Upper lobe of right lung (tissue), 1 donor: ENCODE data around the gene ARVCF. TPM values are rescaled to one million over a fixed set of nuclear protein-coding genes. Genes with fewer than 3 reads are reported as not detected.

Experiments used
- ATAC-seq: fragments of 200-7000 bp; cut with Tn5 transposase; one replicate; pipeline ENCODE4 v1.9.1; 2020; ENCODE audit warnings: mild to moderate bottlenecking, moderate library complexity
- DNase-seq: peaks from one replicate; pipeline ENCODE4 v3.0.0-alpha.2; 2020
- H3K27ac ChIP-seq: fragments of 200-600 bp; one replicate; pipeline ENCODE4 v1.8.0; 2022
- H3K27me3 ChIP-seq: fragments of 200-600 bp; one replicate; pipeline ENCODE4 v1.8.0; 2022; ENCODE audit warnings: mild to moderate bottlenecking
- H3K36me3 ChIP-seq: fragments of 200-600 bp; one replicate; pipeline ENCODE4 v1.8.0; 2022
- H3K4me1 ChIP-seq: fragments of 200-600 bp; one replicate; pipeline ENCODE4 v1.8.0; 2022
- H3K4me3 ChIP-seq: fragments of 200-600 bp; one replicate; pipeline ENCODE4 v1.8.0; 2022; ENCODE audit warnings: mild to moderate bottlenecking
- H3K9me3 ChIP-seq: fragments of 200-600 bp; one replicate; pipeline ENCODE4 v1.8.0; 2022
- intact Hi-C: fragments of 100-400 bp; cut with DNase I; formaldehyde crosslinking; loops from one replicate; pipeline ENCODE4 v1.11.0; 2022
- total RNA-seq: library from RNA; stranded (reverse); fragmentation: NEBNext Ultra II Directional; extraction: Animal tissue kit (Norgen Biotek cat#: 25700); gene quantifications from one replicate; pipeline ENCODE4 v1.2.1, GENCODE V29; 2021
- TF ChIP-seq, protein P1 (sequence below): fragments of 200-600 bp; IDR thresholded peaks from one replicate; pipeline ENCODE4 v1.8.0; 2022; ENCODE audit warnings: antibody characterized with exemption
- donor health status: DM: no; HTN: yes; CAD: no; lungs with severe emphysema.

Gene ARVCF
- total RNA-seq, 1 donor from 2014 or later, result 25.4 TPM

DNA sequence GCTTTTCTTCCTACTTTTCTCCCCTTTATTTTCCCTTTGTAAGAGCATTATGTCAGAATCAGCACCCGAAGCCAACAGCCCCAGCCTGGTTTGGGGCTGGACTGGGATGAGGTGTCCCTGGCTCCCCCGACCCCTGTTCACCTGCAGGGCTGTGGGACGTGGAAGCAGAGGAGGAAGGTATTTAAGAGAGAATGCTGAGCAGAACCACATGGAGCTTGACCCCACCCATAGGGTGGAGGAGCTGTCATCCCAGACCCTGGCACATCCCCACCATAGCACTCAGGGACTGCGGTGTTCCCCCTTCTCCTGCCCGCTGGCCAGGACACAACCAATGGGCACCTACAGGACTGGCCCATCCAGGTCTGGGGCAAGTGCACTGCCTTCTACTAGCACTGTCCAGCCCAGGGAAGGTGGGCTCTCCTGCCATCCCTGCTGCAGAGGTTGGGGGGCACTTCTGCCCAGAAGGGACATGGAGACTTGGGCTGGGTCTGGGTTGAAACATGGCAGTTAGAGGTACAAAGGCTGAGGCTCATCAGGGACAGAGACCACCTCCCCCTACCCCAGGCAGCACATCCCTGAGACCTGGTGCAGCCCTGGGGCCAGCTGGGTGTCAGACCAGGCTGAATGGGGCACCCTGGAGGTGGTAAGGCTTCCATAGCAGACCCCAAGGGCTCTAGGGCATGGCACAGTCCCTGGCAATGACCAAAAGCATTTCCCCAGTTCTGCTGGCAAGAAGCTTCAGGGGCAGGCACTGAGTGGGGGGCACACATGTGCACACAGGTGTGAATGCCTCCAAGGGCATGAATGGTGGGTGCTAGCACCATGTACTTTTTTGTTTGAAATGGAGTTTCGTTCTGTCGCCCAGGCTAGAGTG is 23.9 kb upstream of the ARVCF start:
- Histone ChIP-seq H3K4me3 (no peak overlapping the region), H3K36me3 (peaks cover 64% of the 10 kb centered on the region), H3K27ac (no peak overlapping the region), H3K27me3 (no peaks in the 10 kb centered on the region), H3K4me1 (no peaks in the 10 kb centered on the region), H3K9me3 (no peaks in the 10 kb centered on the region)
- DNase-seq (no peak), ATAC-seq (no peak)
- intact Hi-C loops, result no loop called here
- TF ChIP-seq, protein P1, sequence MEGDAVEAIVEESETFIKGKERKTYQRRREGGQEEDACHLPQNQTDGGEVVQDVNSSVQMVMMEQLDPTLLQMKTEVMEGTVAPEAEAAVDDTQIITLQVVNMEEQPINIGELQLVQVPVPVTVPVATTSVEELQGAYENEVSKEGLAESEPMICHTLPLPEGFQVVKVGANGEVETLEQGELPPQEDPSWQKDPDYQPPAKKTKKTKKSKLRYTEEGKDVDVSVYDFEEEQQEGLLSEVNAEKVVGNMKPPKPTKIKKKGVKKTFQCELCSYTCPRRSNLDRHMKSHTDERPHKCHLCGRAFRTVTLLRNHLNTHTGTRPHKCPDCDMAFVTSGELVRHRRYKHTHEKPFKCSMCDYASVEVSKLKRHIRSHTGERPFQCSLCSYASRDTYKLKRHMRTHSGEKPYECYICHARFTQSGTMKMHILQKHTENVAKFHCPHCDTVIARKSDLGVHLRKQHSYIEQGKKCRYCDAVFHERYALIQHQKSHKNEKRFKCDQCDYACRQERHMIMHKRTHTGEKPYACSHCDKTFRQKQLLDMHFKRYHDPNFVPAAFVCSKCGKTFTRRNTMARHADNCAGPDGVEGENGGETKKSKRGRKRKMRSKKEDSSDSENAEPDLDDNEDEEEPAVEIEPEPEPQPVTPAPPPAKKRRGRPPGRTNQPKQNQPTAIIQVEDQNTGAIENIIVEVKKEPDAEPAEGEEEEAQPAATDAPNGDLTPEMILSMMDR, result no peak

DNA sequence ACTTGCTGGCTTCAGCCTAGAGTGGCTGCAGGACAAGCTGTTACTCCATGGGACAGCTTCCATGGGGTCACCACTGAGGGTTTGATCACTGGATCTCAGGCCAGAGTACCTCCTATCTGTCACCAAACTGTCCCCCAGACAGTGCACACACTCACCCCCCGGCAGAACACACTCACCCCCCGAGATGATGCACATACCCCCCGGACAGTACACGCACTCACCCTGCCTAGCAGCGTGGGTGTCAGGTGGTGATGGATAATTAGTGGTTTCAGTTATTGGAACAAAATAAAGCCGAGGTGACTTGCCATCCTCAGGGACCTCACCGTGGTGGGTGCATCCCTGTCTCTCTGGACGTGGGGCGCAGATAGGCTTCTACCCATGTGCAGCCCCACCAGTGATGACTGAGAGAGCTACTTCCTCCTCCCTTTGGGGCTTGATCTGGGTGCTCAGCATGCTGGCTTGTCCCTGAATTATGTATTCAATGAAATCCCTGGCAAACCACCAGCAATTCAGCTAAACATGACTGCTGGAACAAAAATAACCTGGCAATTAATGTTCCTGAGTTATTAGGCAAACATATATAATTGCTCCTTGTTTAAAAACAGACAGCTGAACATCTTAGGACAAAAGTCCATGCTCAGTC is 23.2 kb upstream of the ARVCF start:
- Histone ChIP-seq H3K4me3 (no peak overlapping the region), H3K27ac (no peak overlapping the region), H3K9me3 (no peaks in the 10 kb centered on the region), H3K36me3 (peaks cover 61% of the 10 kb centered on the region), H3K4me1 (no peaks in the 10 kb centered on the region), H3K27me3 (no peaks in the 10 kb centered on the region)
- DNase-seq (no peak), ATAC-seq (no peak)
- TF ChIP-seq, protein P1, result no peak
- intact Hi-C loops, result no loop called here

DNA sequence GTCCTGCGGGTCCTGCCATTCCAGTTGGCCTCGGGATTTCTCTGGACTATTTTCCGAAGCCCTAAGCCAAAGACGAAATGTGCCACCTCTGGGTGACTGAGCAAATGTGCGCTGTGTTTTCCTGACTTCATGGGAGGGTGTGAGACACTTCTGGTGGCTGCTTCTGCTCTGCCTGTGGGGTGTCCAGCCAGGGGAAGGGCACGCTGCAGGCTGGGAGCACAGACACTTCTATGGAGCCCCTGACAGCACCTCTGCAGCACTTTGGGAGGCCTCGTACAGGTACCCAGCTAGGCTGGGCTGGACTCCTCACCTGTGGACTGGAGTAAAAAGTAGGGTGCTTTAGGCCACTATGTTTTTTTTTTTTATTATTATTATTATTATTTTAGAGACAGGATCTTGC is 22.0 kb upstream of the ARVCF start:
- DNase-seq (no peak), ATAC-seq (no peak)
- Histone ChIP-seq H3K9me3 (no peaks in the 10 kb centered on the region), H3K4me1 (no peaks in the 10 kb centered on the region), H3K4me3 (no peak overlapping the region), H3K27ac (no peak overlapping the region), H3K27me3 (no peaks in the 10 kb centered on the region), H3K36me3 (peaks cover 50% of the 10 kb centered on the region)
- TF ChIP-seq, protein P1, result no peak
- intact Hi-C loops, result no loop called here

DNA sequence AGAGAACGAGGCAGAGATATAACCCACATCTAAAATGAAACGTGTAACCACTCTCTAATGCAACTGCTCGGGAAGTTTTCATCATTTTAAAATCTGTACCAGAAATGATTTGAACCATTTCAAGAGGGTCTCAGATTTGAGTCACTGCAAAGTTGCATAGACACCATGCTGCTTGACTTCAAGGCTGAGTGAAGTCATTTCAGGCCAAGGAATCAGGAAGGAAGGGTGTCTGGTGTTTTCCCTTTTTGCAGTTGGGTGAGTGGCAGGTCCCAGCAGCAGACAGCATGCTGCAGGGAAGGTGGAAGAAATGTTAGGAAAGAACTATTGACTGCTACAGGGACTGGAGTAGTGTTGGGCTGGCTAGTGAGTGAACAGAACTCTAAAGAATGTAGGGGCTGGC is 20.8 kb upstream of the ARVCF start:
- intact Hi-C loops, result no loop called here
- Histone ChIP-seq H3K4me1 (peaks cover 6% of the 10 kb centered on the region), H3K4me3 (no peak overlapping the region), H3K27ac (no peak overlapping the region), H3K9me3 (no peaks in the 10 kb centered on the region), H3K27me3 (no peaks in the 10 kb centered on the region), H3K36me3 (peaks cover 39% of the 10 kb centered on the region)
- ATAC-seq (no peak), DNase-seq (no peak)
- TF ChIP-seq, protein P1, result no peak

DNA sequence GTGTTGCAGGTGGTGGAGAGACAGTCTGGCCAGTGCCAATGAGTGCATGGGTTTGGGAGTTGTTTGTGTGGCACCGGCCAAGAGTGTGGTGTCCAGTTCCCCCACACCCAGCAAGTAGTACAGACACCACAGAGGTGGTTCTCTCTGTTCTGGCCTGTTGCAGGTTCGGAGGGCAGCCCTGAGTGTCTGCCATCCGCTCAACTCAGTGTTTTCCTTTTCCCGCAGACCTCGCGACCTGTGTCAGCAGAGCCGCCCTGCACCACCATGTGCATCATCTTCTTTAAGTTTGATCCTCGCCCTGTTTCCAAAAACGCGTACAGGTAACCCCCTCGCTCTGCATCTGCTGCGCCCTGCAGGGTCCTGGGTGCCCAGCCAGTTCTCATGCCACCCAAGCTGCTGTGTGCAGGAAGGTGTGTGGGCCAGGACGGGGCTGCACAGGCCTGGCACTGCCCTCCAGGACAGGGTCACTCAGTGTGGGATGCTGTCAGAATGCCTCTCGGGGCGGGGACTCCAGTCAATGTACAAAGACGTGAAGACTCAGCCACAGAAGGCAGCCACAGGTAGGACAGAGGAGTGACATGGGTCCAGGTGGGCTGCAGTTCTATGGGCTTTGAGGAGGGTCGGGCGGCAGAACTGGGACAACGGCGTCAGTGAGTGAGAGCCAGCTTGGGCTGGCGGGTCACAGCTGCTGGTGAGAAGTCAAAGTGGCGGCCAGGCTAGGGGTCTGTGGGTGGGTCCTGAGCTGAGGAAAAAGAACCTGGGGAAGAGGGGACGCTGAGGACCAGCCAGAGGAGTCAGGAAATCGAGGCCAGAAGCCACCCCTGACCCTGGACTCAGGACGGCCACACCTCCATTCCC is 20.1 kb upstream of the ARVCF start:
- Histone ChIP-seq H3K4me3 (no peak overlapping the region), H3K27me3 (no peaks in the 10 kb centered on the region), H3K9me3 (no peaks in the 10 kb centered on the region), H3K36me3 (peaks cover 41% of the 10 kb centered on the region), H3K27ac (no peak overlapping the region), H3K4me1 (peaks cover 10% of the 10 kb centered on the region)
- DNase-seq (no peak), ATAC-seq (no peak)
- intact Hi-C loops, result no loop called here
- TF ChIP-seq, protein P1, result no peak
